Suppressor macrophage treated with lipopolysaccharide for 1 hour (primary cell): ENCODE data around the gene LHFPL3.
"Not testable (repeated sequence)": the region's sequence is repeated elsewhere in the genome, so short reads cannot be mapped to it uniquely, and the experiment has no call there.

Source experiments
- DNase-seq, 3 donors: peaks; one replicate each; pipeline ENCODE4 v3.0.0-alpha.2; 2020 to 2022

The LHFPL3 gene

GRCh38 chr7:104625956-104626355, 297.6 kb downstream of the LHFPL3 start:
- no peak for DNase-seq

- DNase-seq: peak in 2 of 3 donors; percentile 24 to 56
Observed at GRCh38 chr7:104627516-104627915, 299.1 kb downstream of the LHFPL3 start.

- no peak for DNase-seq
Observed at GRCh38 chr7:104628017-104628416, 299.6 kb downstream of the LHFPL3 start.

GRCh38 chr7:104629408-104629807, 301.0 kb downstream of the LHFPL3 start:
- DNase-seq: no peak

GRCh38 chr7:104640506-104640905, 312.1 kb downstream of the LHFPL3 start:
- no peak for DNase-seq

GRCh38 chr7:104642560-104642959, 314.2 kb downstream of the LHFPL3 start:
- DNase-seq: no peak

GRCh38 chr7:104643587-104644217, 315.3 kb downstream of the LHFPL3 start:
- DNase-seq: peak in 2 of 3 donors; percentile 20 to 29

GRCh38 chr7:104650991-104651640, 322.7 kb downstream of the LHFPL3 start:
- DNase-seq: no peak

GRCh38 chr7:104652434-104652833, 324.0 kb downstream of the LHFPL3 start:
- DNase-seq: no peak

- DNase-seq: no peak
Observed at GRCh38 chr7:104652865-104653264, 324.5 kb downstream of the LHFPL3 start.

GRCh38 chr7:104653825-104654401, 325.5 kb downstream of the LHFPL3 start:
- no peak for DNase-seq

- DNase-seq: no peak
Observed at GRCh38 chr7:104655592-104655991, 327.2 kb downstream of the LHFPL3 start.

- peak in 1 of 3 donors; percentile 5 for DNase-seq
Observed at GRCh38 chr7:104656467-104656866, 328.1 kb downstream of the LHFPL3 start.

- no peak for DNase-seq
Observed at GRCh38 chr7:104657134-104657533, 328.7 kb downstream of the LHFPL3 start.

GRCh38 chr7:104661575-104661974, 333.2 kb downstream of the LHFPL3 start:
- DNase-seq: no peak

GRCh38 chr7:104664648-104665047, 336.2 kb downstream of the LHFPL3 start:
- no peak for DNase-seq

- no peak for DNase-seq
Observed at GRCh38 chr7:104677587-104677986, 349.2 kb downstream of the LHFPL3 start.

- DNase-seq: no peak
Observed at GRCh38 chr7:104679085-104679484, 350.7 kb downstream of the LHFPL3 start.

GRCh38 chr7:104686286-104686685, 357.9 kb downstream of the LHFPL3 start:
- DNase-seq: no peak

- DNase-seq: no peak
Observed at GRCh38 chr7:104694710-104695109, 366.3 kb downstream of the LHFPL3 start.

GRCh38 chr7:104695563-104695962, 367.2 kb downstream of the LHFPL3 start:
- DNase-seq: no peak

GRCh38 chr7:104700336-104700735, 371.9 kb downstream of the LHFPL3 start:
- no peak for DNase-seq

- DNase-seq: not testable (repeated sequence)
Observed at GRCh38 chr7:104721027-104721426, 392.6 kb downstream of the LHFPL3 start.

GRCh38 chr7:104723001-104723400, 394.6 kb downstream of the LHFPL3 start:
- no peak for DNase-seq
